Epithelial cell of alveolus of lung (primary cell): ENCODE results near the gene PCDHGA6. TPM values are rescaled to one million over a fixed set of nuclear protein-coding genes. Genes with fewer than 3 reads are reported as not detected.

Source experiments
- total RNA-seq: library from RNA; depleted of rRNA; stranded (reverse); fragments of >200 nt; gene quantifications from 2 replicates; pipeline ENCODE4 v1.2.1, GENCODE V29; 2015

The PCDHGA6 gene
- total RNA-seq, 1 donor from 2014 or later: 1.0 TPM

GRCh38 chr5:141407790-141408505 is 34.3 kb downstream of the PCDHGA6 start, which contains the start of gene PCDHGB6:
Gene PCDHGB6 (plus strand): TSS chr5:141408021. CDS start chr5:141408203, 182 bp downstream.

GRCh38 chr5:141412854-141413539 is 39.3 kb downstream of the PCDHGA6 start, which contains the start of gene PCDHGA10:
Gene PCDHGA10 (plus strand): TSS chr5:141412987. CDS start chr5:141413176, 189 bp downstream.

GRCh38 chr5:141417494-141418172 is 43.9 kb downstream of the PCDHGA6 start, which contains the start of gene PCDHGB7:
Gene PCDHGB7 (plus strand): TSS chr5:141417677. CDS start chr5:141417860, 183 bp downstream.

GRCh38 chr5:141420855-141421488 is 47.3 kb downstream of the PCDHGA6 start, which contains the start of gene PCDHGA11:
Gene PCDHGA11 (plus strand): TSS chr5:141421051. CDS start chr5:141421228, 177 bp downstream.

Other genes with a start within 250 kb of the PCDHGA6 start
- gene PCDHB5, start 238.7 kb upstream of the PCDHGA6 start, total RNA-seq: 0.39 and 1.3 TPM in 2 replicates
- 0.64 TPM in 1 of 2 replicates, not detected in the other for gene PCDHB6, start 223.8 kb upstream of the PCDHGA6 start, total RNA-seq
- gene PCDHB7, start 201.2 kb upstream of the PCDHGA6 start, total RNA-seq: under 0.01 and 1.9 TPM in 2 replicates
- gene PCDHB8, start 196.1 kb upstream of the PCDHGA6 start, total RNA-seq: not detected in 2 replicates
- 0.08 and 0.13 TPM in 2 replicates for gene PCDHB16, start 191.5 kb upstream of the PCDHGA6 start, total RNA-seq
- gene PCDHB9, start 186.7 kb upstream of the PCDHGA6 start, total RNA-seq: 0.08 TPM in 1 of 2 replicates, not detected in the other
- gene PCDHB10, start 181.5 kb upstream of the PCDHGA6 start, total RNA-seq: 0.13 and 0.24 TPM in 2 replicates
- gene PCDHB11, start 174.3 kb upstream of the PCDHGA6 start, total RNA-seq: 0.13 and 1.7 TPM in 2 replicates
- gene PCDHB12, start 165.2 kb upstream of the PCDHGA6 start, total RNA-seq: 0.08 TPM in 1 of 2 replicates, not detected in the other
- gene PCDHB13, start 160.0 kb upstream of the PCDHGA6 start, total RNA-seq: 0.26 and 1.0 TPM in 2 replicates
- gene PCDHB14, start 150.5 kb upstream of the PCDHGA6 start, total RNA-seq: 1.4 TPM in 1 of 2 replicates, not detected in the other
- gene PCDHB15, start 128.5 kb upstream of the PCDHGA6 start, total RNA-seq: under 0.01 and 0.48 TPM in 2 replicates
- gene SLC25A2, start 69.8 kb upstream of the PCDHGA6 start, total RNA-seq: not detected in 2 replicates
- gene TAF7, start 53.1 kb upstream of the PCDHGA6 start, total RNA-seq: 45.3 and 69.6 TPM in 2 replicates
- gene PCDHGA1, start 43.4 kb upstream of the PCDHGA6 start, total RNA-seq: 0.13 and 0.64 TPM in 2 replicates
- 0.39 and 3.8 TPM in 2 replicates for gene PCDHGA2, start 35.1 kb upstream of the PCDHGA6 start, total RNA-seq
- 0.65 and 0.72 TPM in 2 replicates for gene PCDHGA3, start 30.1 kb upstream of the PCDHGA6 start, total RNA-seq
- gene PCDHGB1, start 23.8 kb upstream of the PCDHGA6 start, total RNA-seq: 0.39 and 2.2 TPM in 2 replicates
- 0.78 and 6.0 TPM in 2 replicates for gene PCDHGA4, start 18.9 kb upstream of the PCDHGA6 start, total RNA-seq
- gene PCDHGB2, start 13.9 kb upstream of the PCDHGA6 start, total RNA-seq: 0.39 and 3.0 TPM in 2 replicates
- 0.13 and 1.3 TPM in 2 replicates for gene PCDHGA5, start 9.7 kb upstream of the PCDHGA6 start, total RNA-seq
- gene PCDHGB3, start 3.6 kb upstream of the PCDHGA6 start, total RNA-seq: 0.39 and 6.1 TPM in 2 replicates
- 0.65 and 4.0 TPM in 2 replicates for gene PCDHGA7, start 8.9 kb downstream of the PCDHGA6 start, total RNA-seq
- 3.7 and 9.3 TPM in 2 replicates for gene PCDHGB4, start 13.8 kb downstream of the PCDHGA6 start, total RNA-seq
- 0.65 and 1.2 TPM in 2 replicates for gene PCDHGA8, start 18.7 kb downstream of the PCDHGA6 start, total RNA-seq
- gene PCDHGB5, start 24.1 kb downstream of the PCDHGA6 start, total RNA-seq: 7.6 and 13.0 TPM in 2 replicates
- gene PCDHGA9, start 28.9 kb downstream of the PCDHGA6 start, total RNA-seq: 1.4 and 7.8 TPM in 2 replicates
- gene PCDHGB6, start 34.1 kb downstream of the PCDHGA6 start, total RNA-seq: 1.2 and 5.7 TPM in 2 replicates
- 3.4 and 11.8 TPM in 2 replicates for gene PCDHGA10, start 39.1 kb downstream of the PCDHGA6 start, total RNA-seq
- 7.2 and 23.6 TPM in 2 replicates for gene PCDHGB7, start 43.8 kb downstream of the PCDHGA6 start, total RNA-seq
- 5.9 and 13.7 TPM in 2 replicates for gene PCDHGA11, start 47.2 kb downstream of the PCDHGA6 start, total RNA-seq
- gene PCDHGA12, start 56.6 kb downstream of the PCDHGA6 start, total RNA-seq: 10.2 and 17.4 TPM in 2 replicates
- gene PCDHGC3, start 102.1 kb downstream of the PCDHGA6 start, total RNA-seq: 51.5 and 161 TPM in 2 replicates
- gene PCDHGC4, start 111.1 kb downstream of the PCDHGA6 start, total RNA-seq: 0.13 and 3.1 TPM in 2 replicates
- 0.78 and 1.1 TPM in 2 replicates for gene PCDHGC5, start 115.2 kb downstream of the PCDHGA6 start, total RNA-seq
- 25.1 and 49.1 TPM in 2 replicates for gene DIAPH1, start 245.1 kb downstream of the PCDHGA6 start, total RNA-seq